Caco-2 (cell line): ENCODE data around the gene RNFT1. TPM values are rescaled to one million over a fixed set of nuclear protein-coding genes. Genes with fewer than 3 reads are reported as not detected.

Experiments used
- BruUV-seq: library from RNA; stranded (reverse); fragments of 400-500 nt; replicated peaks from 2 replicates; lab custom pipeline; 2021; lab: Mats Ljungman, UMichigan
- CTCF ChIA-PET: fragments of 300-600 bp; sonication (Branson Sonifier 250); formaldehyde crosslinking; loops from one replicate; lab custom pipeline; 2022; ENCODE audit warnings: antibody characterized with exemption; lab: Charles Lee
- POLR2A ChIA-PET: fragments of 300-600 bp; sonication (Branson Sonifier 250); formaldehyde crosslinking; loops from one replicate; lab custom pipeline; 2022; ENCODE audit warnings: antibody characterized with exemption; lab: Charles Lee
- DNase-seq, 2 experiments: peaks; one replicate each; pipeline versions ENCODE4 v3.0.0 to v3.0.0-alpha.2; 2020 to 2022
- H3K27me3 ChIP-seq: replicated peaks from 2 replicates; pipeline ENCODE4 v1.6.0; 2011; ENCODE audit warnings: low read length; ENCODE audit not compliant: control insufficient read depth, insufficient read depth
- H3K36me3 ChIP-seq: 2 replicates; pipeline ENCODE4 v1.5.1; 2011; ENCODE audit warnings: low read length; ENCODE audit not compliant: control insufficient read depth, insufficient read depth
- H3K4me1 ChIP-seq: fragments of 250-450 bp; sonication (Bioruptor Pico); 2 replicates; pipeline ENCODE4 v1.5.1; 2020; ENCODE audit warnings: mild to moderate bottlenecking
- H3K4me3 ChIP-seq: 2 replicates; pipeline ENCODE4 v1.5.1; 2011; ENCODE audit warnings: low read depth, mild to moderate bottlenecking, control low read depth, low read length
- H3K9me3 ChIP-seq: fragments of 250-450 bp; sonication (Bioruptor Pico); 2 replicates; pipeline ENCODE4 v1.5.1; 2020; ENCODE audit warnings: mild to moderate bottlenecking, moderate library complexity
- H3K27ac Mint-ChIP-seq: one replicate; pipeline ENCODE4 v1.8.0; 2022; ENCODE audit warnings: mixed read lengths; ENCODE audit not compliant: unreplicated experiment
- H3K27me3 Mint-ChIP-seq: one replicate; pipeline ENCODE4 v1.8.0; 2022; ENCODE audit warnings: mixed read lengths; ENCODE audit not compliant: insufficient read depth, unreplicated experiment
- H3K36me3 Mint-ChIP-seq: one replicate; pipeline ENCODE4 v1.8.0; 2022; ENCODE audit warnings: mild to moderate bottlenecking, mixed read lengths; ENCODE audit not compliant: insufficient read depth, unreplicated experiment
- H3K4me1 Mint-ChIP-seq: one replicate; pipeline ENCODE4 v1.8.0; 2022; ENCODE audit warnings: low read depth, mixed read lengths; ENCODE audit not compliant: unreplicated experiment
- H3K4me3 Mint-ChIP-seq: one replicate; pipeline ENCODE4 v1.8.0; 2022; ENCODE audit warnings: mild to moderate bottlenecking, moderate library complexity, mixed read lengths; ENCODE audit not compliant: unreplicated experiment
- H3K9me3 Mint-ChIP-seq: one replicate; pipeline ENCODE4 v1.8.0; 2022; ENCODE audit warnings: mixed read lengths; ENCODE audit not compliant: unreplicated experiment
- intact Hi-C: fragments of 100-400 bp; cut with micrococcal nuclease; formaldehyde crosslinking; loops from one replicate; pipeline ENCODE4 v1.10.0; 2022; ENCODE audit not compliant: unreplicated experiment
- total RNA-seq: library from RNA; stranded (reverse); gene quantifications from 2 replicates; pipeline ENCODE4 v1.2.3, GENCODE V29; 2022
- TF ChIP-seq, protein P1 (sequence below), 2 experiments: fragments of 200-600 bp in 1 of 2; IDR thresholded peaks; 1 replicate in 1 of 2; 2 replicates in 1 of 2; pipeline versions ENCODE4 v1.5.1 to v1.8.0; 2011 to 2022; ENCODE audit warnings: antibody characterized with exemption in 1 of 2, control low read depth in 1 of 2, inconsistent platforms in 1 of 2, low read depth in 1 of 2, low read length in 1 of 2, mild to moderate bottlenecking in 1 of 2, moderate library complexity in 1 of 2; ENCODE audit not compliant: insufficient read depth in 1 of 2, severe bottlenecking in 1 of 2, unreplicated experiment in 1 of 2

RNFT1 gene
- total RNA-seq, 1 experiment from 2014 or later = 26.3 TPM

DNA sequence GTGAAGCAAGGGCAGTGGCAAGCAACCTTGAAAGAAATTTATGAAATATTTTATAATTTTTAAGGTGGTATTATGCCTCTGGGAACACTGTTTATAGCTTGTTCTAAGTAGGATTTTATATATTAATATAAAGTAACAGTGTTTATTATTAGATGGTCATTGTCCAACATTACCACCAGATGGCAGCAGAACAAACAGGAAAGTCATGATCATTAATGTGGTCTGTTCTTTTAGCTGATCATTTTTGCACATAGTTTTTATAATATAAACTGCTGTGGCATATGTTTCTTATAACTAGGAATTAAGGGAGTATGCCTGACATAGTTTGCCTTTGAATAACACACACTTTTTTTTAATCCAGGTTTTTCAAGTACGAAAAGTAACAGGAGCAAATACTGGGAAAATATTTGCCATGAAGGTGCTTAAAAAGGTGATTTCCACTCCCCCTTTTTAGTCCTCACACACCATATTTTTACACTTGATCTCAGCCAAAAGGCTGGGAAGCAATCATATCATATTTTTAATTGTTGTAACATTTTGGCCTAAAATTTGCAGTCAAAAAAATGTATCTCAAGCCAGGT is 50.2 kb downstream of the RNFT1 start:
- Mint-ChIP-seq H3K9me3 (no peaks in the 10 kb centered on the region), H3K4me1 (no peaks in the 10 kb centered on the region), H3K27ac (no peak overlapping the region), H3K36me3 (peaks cover 62% of the 10 kb centered on the region), H3K27me3 (no peaks in the 10 kb centered on the region), H3K4me3 (no peak overlapping the region)
- no peak overlapping the region for H3K4me3 ChIP-seq
- intact Hi-C loops = loop anchor here (5.0 kb wide), 1 partner anchor 123 kb away; no protein-coding TSS in a partner anchor
- CTCF ChIA-PET = interaction anchor here (0.5 to 1.1 kb wide), 8 partner anchors 21 to 230 kb away, joined by 3 to 14 read pairs (median 4); partner anchors contain the start of gene RNFT1
- TF ChIP-seq, protein P1, sequence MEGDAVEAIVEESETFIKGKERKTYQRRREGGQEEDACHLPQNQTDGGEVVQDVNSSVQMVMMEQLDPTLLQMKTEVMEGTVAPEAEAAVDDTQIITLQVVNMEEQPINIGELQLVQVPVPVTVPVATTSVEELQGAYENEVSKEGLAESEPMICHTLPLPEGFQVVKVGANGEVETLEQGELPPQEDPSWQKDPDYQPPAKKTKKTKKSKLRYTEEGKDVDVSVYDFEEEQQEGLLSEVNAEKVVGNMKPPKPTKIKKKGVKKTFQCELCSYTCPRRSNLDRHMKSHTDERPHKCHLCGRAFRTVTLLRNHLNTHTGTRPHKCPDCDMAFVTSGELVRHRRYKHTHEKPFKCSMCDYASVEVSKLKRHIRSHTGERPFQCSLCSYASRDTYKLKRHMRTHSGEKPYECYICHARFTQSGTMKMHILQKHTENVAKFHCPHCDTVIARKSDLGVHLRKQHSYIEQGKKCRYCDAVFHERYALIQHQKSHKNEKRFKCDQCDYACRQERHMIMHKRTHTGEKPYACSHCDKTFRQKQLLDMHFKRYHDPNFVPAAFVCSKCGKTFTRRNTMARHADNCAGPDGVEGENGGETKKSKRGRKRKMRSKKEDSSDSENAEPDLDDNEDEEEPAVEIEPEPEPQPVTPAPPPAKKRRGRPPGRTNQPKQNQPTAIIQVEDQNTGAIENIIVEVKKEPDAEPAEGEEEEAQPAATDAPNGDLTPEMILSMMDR (IDR thresholded peaks at IDR 0.05; ENCODE audit: insufficient read depth in 1 of 2, low read depth in 1 of 2, low read length in 1 of 2, severe bottlenecking in 1 of 2, unreplicated experiment in 1 of 2) = peak; percentile 43 to 58
- H3K36me3 ChIP-seq = no peaks in the 10 kb centered on the region; the same call in none of the 2 replicates
- H3K4me1 ChIP-seq = no peaks in the 10 kb centered on the region
- peak in 1 of 2 experiments; percentile 50 for DNase-seq
- POLR2A ChIA-PET = interaction anchor here (0.5 to 0.8 kb wide), 2 partner anchors 50 to 207 kb away, joined by 3 to 4 read pairs; partner anchors contain the start of genes PTRH2, RNFT1 and VMP1
- H3K9me3 ChIP-seq = no peaks in the 10 kb centered on the region
- no peaks in the 10 kb centered on the region for H3K27me3 ChIP-seq
- BruUV-seq = no TSS peak

DNA sequence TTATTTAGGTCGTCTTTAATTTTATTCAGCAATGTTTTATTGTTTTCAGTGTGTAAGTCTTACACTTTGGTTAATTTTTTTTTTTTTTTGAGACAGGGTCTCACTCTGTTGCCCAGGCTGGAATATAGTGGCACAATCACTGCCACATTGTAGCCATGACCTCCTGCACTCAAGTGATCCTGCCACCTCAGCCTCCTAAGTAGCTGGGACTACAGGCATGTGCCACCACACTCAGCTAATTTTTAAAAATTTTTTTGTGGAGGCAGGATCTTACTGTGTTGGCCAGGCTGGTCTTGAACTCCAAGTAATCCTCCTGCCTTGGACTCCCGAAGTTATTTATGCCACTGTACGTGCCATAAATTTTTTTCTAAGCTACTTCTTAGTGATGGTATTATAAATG is 57.1 kb downstream of the RNFT1 start:
- Histone ChIP-seq H3K4me3 (no peak overlapping the region), H3K9me3 (peaks cover 4% of the 10 kb centered on the region; the same call in 1 of the 2 replicates), H3K27me3 (no peaks in the 10 kb centered on the region), H3K4me1 (no peaks in the 10 kb centered on the region), H3K36me3 (no peaks in the 10 kb centered on the region)
- ChIA-PET CTCF (no interaction called here), POLR2A (no interaction called here)
- H3K36me3 Mint-ChIP-seq = peaks cover 35% of the 10 kb centered on the region
- DNase-seq = no peak
- intact Hi-C loops = no loop called here
- no peaks in the 10 kb centered on the region for H3K4me1 Mint-ChIP-seq
- no peaks in the 10 kb centered on the region for H3K27me3 Mint-ChIP-seq
- H3K4me3 Mint-ChIP-seq = no peak overlapping the region
- no peaks in the 10 kb centered on the region for H3K9me3 Mint-ChIP-seq
- H3K27ac Mint-ChIP-seq = no peak overlapping the region
- no TSS peak for BruUV-seq
- TF ChIP-seq, protein P1 (IDR thresholded peaks at IDR 0.05; ENCODE audit: insufficient read depth in 1 of 2, low read depth in 1 of 2, low read length in 1 of 2, severe bottlenecking in 1 of 2, unreplicated experiment in 1 of 2) = no peak

DNA sequence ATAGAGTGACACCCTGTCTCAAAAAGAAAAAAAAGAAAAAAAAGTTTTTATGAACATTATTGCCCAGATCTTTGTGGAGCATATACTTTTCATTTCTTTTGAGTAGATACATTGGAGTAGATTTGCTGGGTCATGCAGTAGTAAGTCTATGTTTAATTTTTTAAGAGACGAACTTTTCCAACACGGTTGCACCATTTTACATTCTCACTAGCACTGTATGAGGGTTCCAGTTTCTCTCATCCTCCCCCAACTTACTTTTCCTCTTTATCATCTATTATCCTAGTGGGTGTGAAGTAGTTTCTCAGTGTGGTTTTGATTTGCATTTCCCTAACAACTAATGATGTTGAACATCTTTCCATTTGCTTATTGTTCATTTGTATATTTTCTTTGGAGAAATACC is 61.1 kb downstream of the RNFT1 start:
- Mint-ChIP-seq H3K4me1 (no peaks in the 10 kb centered on the region), H3K27me3 (no peaks in the 10 kb centered on the region), H3K36me3 (peaks cover 39% of the 10 kb centered on the region), H3K9me3 (no peaks in the 10 kb centered on the region), H3K27ac (no peak overlapping the region), H3K4me3 (no peak overlapping the region)
- no TSS peak for BruUV-seq
- Histone ChIP-seq H3K27me3 (no peaks in the 10 kb centered on the region), H3K36me3 (no peaks in the 10 kb centered on the region), H3K9me3 (peaks cover 4% of the 10 kb centered on the region; the same call in 1 of the 2 replicates), H3K4me3 (no peak overlapping the region), H3K4me1 (no peaks in the 10 kb centered on the region)
- DNase-seq = no peak
- TF ChIP-seq, protein P1 (IDR thresholded peaks at IDR 0.05; ENCODE audit: insufficient read depth in 1 of 2, low read depth in 1 of 2, low read length in 1 of 2, severe bottlenecking in 1 of 2, unreplicated experiment in 1 of 2) = no peak
- POLR2A ChIA-PET = no interaction called here
- intact Hi-C loops = no loop called here
- CTCF ChIA-PET = no interaction called here

Other genes starting within 250 kb of the RNFT1 start
- gene TUBD1, start 71.8 kb downstream of the RNFT1 start, total RNA-seq = 22.5 and 23.6 TPM in 2 replicates
- 66.9 and 68.3 TPM in 2 replicates for gene RPS6KB1, start 71.6 kb downstream of the RNFT1 start, total RNA-seq
- gene HEATR6, start 114.2 kb upstream of the RNFT1 start, total RNA-seq = 18.8 and 20.5 TPM in 2 replicates
- not detected in 2 replicates for gene CA4, start 185.2 kb upstream of the RNFT1 start, total RNA-seq